Gastrocnemius medialis (tissue), 4 donors: Measurements from ENCODE around the gene PPP1R16B.

Experiments used
- CTCF ChIP-seq, 5 experiments: fragments of 450-650 bp in 3 of 5; fragments of 200-600 bp in 2 of 5; sonication (generic) in 2 of 5; IDR thresholded peaks in 4 of 5; conservative IDR thresholded peaks in 1 of 5; 1 replicate in 4 of 5; 2 replicates in 1 of 5; pipeline ENCODE4 v1.5.1; 2016 to 2019; ENCODE audit warnings: antibody characterized with exemption in 5 of 5, mild to moderate bottlenecking in 3 of 5, moderate library complexity in 3 of 5
- POLR2A ChIP-seq, 2 donors: fragments of 450-650 bp; IDR thresholded peaks; one replicate each; pipeline ENCODE4 v1.6.1; 2017; ENCODE audit warnings: antibody characterized with exemption in 2 of 2, mild to moderate bottlenecking in 2 of 2, moderate library complexity in 2 of 2

GRCh38 chr20:38762174-38762573 lies 43.3 kb upstream of the PPP1R16B start:
- TF ChIP-seq POLR2A (IDR thresholded peaks at IDR 0.05): no peak
- TF ChIP-seq CTCF (IDR thresholded peaks at IDR 0.05 in 4 of 5, conservative IDR thresholded peaks at IDR 0.05 in 1 of 5): no peak
